ENCODE data around the gene ABCC5. TPM values are rescaled to one million over a fixed set of nuclear protein-coding genes. Genes with fewer than 3 reads are reported as not detected.

Gene ABCC5
- total RNA-seq: 6.1 and 9.7 TPM in 2 replicates

DNA sequence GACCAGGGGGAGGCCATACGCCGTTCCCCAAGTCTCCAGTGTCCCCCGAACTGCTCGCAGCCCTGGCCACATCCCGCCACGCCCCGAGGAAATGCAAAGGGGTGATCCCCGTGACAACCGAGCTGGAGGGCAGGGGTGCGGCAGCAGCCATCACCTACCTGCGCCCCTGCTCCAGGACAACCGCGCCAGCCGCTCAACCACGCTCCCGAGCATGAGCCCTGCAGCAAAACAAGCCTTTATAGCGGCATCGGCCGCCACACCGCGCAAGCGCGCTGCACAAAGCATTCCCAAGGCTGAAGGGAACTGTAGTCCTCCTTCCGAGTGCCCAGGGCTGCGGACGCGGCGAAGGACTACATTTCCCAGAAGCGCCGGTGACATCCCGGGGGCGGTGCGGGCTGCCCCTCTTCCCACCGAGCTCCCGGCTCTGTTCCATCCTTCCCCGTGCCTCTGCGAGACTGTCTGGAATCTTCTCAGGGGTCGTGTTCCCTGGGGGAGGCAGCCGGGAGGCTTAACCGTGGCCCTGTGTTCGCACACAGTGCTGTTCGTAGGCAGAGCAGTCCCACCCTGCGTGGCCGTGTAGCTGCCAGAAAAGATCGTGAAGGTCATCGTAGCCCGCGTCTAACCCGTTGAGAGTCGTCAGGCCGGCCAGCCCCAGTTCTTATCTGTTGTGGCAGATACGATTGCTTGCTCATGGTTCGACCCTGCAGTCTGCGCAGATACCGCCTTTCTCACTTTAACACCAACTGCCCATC lies at the start of gene ABCC5:
Gene ABCC5, minus strand, starts transcription at position 213 of the 752 bp plus-strand sequence. CDS start 3,492 bp downstream, outside the sequence.

DNA sequence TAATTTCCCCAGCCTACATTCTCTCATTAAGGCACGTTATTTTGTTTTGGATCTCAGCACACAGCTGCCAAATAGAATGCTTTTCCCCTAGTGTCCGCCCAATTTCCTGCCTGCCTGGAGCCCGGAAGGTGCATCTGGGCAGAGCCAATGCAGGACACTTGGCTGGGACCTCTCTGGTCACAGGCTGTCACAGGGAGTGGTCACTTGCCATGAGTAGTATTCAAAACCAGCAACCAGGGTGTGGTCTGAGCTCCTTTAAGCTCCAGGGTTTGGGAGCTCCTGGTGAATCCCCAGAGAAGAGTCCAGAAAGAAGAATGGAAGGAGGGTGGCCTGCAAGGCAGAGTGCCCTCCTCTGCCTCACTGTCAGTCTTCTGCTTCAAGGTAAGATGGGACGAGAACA lies 35.1 kb upstream of the ABCC5 start, which contains the start of gene HTR3C:
Gene HTR3C, plus strand, starts transcription at position 281 of the 400 bp plus-strand sequence. Its CDS starts 34 bp downstream, at position 315.

DNA sequence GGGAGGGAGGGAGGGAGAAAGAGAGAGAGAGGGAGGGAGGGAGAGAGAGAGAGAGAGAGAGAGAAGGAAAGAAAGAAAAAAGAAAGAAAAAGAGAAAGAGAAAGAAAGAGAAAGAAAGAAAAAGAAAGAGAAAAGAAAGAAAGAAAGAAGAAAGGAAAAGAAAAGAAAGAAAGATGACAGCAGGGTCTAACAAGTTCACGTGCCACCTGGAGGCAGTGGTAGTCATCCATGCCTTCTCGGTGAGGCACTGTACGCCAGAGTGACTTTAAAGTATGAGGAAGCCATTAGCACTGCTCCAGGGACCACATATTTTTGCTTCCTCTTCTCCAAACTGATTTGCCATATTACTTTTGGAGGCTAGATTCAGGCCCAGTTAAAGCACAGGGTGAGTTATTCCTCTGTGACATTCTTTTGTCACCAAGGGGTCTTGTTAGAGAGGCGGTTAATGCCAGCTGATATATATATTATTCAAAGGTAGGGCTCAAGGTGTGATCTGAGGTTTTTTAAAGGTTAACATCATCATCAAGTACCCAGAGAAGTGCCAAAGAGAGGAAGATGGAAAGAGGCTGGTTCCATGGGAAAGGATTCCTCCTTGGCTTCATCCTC lies 13.6 kb upstream of the ABCC5 start, which contains the start of gene HTR3D:
Gene HTR3D, plus strand, starts transcription at position 556 of the 606 bp plus-strand sequence. Its CDS starts 0 bp downstream, at position 556.

DNA sequence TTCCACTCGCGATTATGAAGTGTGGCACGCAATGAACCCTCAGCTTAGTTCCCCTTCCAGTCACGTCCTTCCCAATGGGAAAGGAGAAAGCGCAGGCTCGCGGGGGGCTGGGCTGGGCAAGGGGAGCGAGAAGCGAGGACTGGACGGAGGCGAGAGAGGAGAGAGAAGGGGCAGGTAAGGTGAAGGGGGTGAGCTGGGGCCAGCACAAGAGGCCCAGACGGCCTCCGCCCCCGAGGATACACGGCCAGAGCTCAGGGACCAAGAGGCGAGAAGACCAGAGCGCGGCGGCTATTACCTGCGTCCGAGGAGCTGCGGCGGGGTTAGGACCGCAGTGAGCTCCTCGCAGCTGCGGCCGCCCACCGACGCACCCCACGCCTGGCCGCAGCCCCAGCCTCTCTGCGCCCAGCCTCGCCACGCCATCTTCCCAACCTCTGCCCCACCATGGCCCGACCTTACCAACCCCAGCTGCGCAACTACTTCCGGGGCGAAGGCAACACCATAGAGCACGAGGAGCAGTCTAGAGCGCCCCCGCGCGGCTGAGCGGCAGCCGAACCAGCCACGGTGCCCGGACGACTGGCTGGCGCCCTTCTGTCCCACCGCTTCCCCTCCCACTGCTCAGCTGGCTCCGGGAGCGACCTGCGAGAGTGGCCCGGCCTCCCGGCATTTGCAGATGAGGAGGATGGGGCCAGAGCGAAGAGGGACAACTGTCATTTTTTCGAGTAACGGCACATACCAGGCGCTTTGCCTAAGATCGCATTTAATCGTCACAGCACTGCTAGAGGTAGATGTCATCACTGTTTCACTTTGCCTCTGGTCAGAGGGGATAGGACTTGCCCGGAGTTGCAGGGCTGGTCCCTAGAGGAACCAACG lies 133.0 kb downstream of the ABCC5 start, which contains the start of gene PARL:
Gene PARL, minus strand, starts transcription at position 454 of the 870 bp plus-strand sequence. Its CDS starts 34 bp downstream, at position 420.

Other genes with a start within 250 kb of the ABCC5 start
- gene MAP6D1, start 192.3 kb downstream of the ABCC5 start, total RNA-seq: 1.4 and 3.5 TPM in 2 replicates
- gene PARL, start 133.0 kb downstream of the ABCC5 start, total RNA-seq: 45.5 and 58.1 TPM in 2 replicates
- gene HTR3D, start 13.9 kb upstream of the ABCC5 start, total RNA-seq: not detected in 2 replicates
- not detected in 2 replicates for gene HTR3C, start 35.2 kb upstream of the ABCC5 start, total RNA-seq
- gene HTR3E, start 79.2 kb upstream of the ABCC5 start, total RNA-seq: not detected in 2 replicates
- 30.0 and 30.5 TPM in 2 replicates for gene EIF2B5, start 117.5 kb upstream of the ABCC5 start, total RNA-seq
- gene DVL3, start 137.5 kb upstream of the ABCC5 start, total RNA-seq: 34.3 and 63.8 TPM in 2 replicates
- 351 and 478 TPM in 2 replicates for gene AP2M1, start 157.0 kb upstream of the ABCC5 start, total RNA-seq
- gene ABCF3, start 168.3 kb upstream of the ABCC5 start, total RNA-seq: 41.2 and 43.2 TPM in 2 replicates
- gene VWA5B2, start 211.7 kb upstream of the ABCC5 start, total RNA-seq: not detected in 2 replicates
- 66.1 and 94.1 TPM in 2 replicates for gene ALG3, start 231.1 kb upstream of the ABCC5 start, total RNA-seq
- 5.7 and 8.1 TPM in 2 replicates for gene EEF1AKMT4, start 231.8 kb upstream of the ABCC5 start, total RNA-seq
- 0.39 TPM in 1 of 2 replicates, not detected in the other for gene CAMK2N2, start 243.7 kb upstream of the ABCC5 start, total RNA-seq

Data from epithelial cell of alveolus of lung (primary cell).